Effector CD4-positive, alpha-beta T cell (primary cell): ENCODE results near the gene NEURL1B.
"Not testable (repeated sequence)": the region's sequence is repeated elsewhere in the genome, so short reads cannot be mapped to it uniquely, and the experiment has no call there.

Source experiments
- DNase-seq: peaks from one replicate; pipeline ENCODE4 v3.0.0-alpha.2; 2020

The NEURL1B gene

DNA sequence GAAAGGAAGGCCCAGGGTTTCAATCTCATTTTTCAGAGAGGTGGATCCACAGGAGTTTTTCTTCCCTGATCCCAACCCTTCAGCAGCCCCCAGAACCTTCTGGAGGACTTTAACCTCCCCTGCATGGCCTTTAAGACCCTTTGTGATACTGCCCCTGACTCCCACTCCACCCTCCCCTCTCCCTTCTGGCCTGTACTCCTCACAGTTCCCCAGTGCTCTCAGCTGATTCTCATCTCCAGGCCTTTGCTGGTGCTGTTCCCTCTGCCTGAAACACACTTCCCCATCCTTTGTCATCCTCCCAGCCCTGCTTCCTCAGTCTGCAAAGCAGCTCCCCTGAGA lies 18.5 kb downstream of the NEURL1B start:
- DNase-seq, result no peak

DNA sequence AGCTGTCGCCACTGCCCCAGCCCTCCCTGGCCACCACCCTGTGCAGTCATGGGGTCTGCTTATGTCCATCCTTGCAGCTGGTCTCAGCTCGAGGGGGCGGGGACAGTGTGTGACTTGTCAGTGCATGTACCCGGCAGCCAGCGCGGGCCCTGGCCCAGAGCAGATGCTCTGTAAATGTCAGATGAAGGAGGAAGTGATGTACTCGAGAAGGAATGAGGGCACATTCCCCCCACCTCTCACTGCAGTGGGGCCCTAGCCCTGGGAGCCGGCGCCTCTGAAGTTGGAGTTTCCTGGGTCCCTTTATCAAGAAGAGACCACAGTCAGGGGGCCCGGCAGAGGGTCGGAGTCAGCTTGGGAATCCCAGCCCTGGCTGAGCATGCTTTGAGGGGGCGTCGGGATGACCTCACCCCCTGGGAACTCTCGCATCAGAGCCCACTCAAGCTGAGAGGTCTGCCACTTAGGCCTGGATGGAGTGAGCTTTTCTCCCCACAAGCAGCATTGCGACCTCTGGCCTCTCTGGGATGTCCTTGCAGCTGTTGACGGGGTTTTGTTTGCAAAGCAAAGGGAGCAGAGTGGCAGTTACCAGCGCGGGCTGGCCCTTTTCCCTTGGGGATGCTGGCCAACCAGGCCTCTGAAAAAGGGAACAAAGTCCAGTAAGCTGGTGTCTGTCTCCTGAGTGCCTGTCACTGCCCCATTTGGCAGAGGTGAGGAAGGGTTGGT lies 19.0 kb downstream of the NEURL1B start:
- no peak for DNase-seq

DNA sequence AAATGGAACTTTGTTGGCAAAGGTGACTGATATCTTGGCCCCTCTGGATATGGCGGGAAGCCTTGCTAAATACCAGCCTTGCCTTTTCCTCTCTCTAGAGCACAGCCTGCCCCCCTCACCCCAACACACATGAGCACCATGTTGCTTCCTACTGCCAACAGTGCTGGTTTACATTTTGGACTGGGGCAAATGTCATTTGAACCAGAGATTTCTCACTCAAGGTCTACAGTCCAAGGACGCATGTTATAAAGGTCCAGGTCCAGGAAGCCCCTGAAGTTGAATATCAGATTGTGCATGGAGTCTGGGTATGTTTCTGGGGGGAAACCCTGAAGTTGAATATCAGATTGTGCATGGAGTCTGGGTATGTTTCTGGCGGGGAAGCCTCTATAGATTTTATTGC lies 19.9 kb downstream of the NEURL1B start:
- DNase-seq, result no peak

DNA sequence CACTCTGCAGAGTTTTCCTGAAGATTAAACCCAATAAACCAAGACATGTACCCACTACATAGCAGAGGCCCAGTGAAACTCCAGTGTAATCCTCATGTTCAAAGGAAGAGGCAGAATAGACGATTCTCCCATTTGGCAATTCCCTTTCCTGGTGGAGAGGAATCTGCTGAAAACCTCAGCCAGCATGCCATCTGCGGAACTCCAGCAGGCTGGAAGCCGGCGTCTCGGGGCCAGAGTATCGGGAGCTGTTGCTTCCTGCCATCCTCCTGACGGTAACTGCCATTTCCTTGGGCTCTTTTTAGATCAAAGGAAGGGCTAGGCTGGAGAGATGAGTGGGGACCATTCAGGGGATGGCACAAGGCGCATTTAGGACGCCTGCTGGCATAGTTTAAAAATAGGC lies 20.5 kb downstream of the NEURL1B start:
- DNase-seq, result no peak

DNA sequence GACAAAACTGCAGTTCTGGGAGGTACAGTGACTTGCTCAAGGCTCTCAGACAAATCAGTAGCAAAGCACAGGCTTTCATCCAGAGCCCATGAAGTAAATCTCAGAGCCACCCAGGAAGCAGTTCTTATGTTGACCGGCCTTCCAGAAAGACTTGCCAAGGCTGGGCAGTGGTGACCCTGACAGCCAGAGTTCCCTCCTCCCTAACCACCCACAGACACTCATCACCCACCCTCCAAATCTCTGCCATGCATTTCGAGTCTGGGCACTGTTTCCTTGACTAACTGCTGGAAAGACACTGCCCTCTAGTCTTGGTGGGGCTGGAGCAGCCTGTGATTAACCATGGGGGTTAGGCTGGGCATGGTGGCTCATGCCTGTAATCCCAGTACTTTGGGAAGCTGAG lies 21.5 kb downstream of the NEURL1B start:
- DNase-seq, result no peak

DNA sequence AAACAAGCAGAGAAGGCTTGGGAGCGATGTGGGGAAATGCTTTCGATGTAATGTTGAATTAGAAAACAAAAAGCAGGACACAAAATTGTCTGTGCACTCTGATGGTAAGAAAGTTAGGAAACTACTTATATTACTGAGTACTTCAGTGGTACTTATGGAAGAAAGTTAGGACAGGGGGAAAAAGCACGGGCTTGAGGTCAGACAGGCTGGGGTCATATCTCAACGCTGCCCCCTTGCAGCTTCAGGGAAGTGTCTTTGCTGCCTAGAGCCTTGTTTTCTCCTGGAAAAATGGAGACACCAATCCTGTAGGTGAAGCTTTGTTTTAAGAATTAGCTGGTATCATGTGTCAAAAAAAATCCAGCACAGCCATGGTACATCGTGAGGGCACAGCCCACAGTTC lies 23.0 kb downstream of the NEURL1B start:
- no peak for DNase-seq

DNA sequence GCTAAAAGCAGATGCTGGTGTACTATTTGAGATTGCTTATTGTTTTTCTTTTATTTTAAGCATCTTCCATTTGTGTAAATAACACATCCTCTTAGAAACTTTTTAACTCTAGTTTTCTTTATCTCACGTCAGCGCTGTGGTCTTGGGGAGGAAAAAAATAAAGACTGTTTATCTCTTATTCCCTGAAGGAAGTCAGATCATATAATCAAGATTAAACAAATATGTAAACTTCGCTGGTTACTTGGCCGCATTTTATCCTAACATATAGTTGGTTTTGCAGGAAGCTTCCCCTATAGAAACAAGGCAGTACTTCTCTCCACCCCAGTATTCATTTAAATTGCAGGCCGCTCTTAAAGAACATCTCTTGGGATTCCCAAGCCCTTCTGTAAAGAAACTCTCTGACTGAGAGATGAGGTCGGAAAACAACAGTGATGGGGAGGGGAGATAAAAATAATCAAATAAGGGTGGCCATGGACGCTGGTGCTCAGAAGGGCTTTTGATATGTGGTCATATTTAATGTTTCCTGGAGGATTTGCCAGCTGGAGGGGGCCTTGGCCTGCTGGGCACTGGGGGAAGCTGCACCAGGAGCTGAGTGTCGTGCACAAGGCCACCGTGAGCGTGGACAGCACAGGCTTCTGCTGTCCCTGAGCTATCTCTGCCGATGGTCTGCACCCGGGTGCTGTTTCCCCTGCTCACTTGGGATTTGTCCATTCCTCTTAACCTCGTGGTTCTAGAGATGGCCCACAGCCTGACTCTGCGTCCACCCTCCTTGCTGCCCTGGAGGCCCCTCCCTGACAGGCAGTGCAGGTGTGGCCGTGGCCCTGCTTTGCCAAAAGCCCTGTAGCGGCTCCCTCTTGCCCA lies 23.8 kb downstream of the NEURL1B start:
- DNase-seq, result no peak

DNA sequence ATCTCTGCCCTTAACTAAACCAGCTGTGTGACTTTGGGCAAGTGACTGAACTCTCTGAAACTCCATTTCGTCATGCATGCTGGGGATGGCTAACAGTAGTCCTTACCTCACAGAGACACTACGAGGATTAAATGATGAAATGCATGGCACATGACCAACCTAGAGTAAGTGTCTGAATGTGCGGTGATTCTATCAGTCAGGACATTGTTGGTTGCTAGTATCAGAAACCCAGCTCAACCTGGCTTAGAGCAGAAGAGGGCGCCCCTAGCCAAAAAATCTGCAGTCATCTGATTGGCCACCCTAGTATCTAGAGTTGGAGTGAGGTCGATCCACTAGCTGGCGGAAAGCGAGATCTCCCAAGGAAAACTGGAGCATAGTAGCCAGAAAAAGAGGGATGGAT lies 25.2 kb downstream of the NEURL1B start:
- no peak for DNase-seq

DNA sequence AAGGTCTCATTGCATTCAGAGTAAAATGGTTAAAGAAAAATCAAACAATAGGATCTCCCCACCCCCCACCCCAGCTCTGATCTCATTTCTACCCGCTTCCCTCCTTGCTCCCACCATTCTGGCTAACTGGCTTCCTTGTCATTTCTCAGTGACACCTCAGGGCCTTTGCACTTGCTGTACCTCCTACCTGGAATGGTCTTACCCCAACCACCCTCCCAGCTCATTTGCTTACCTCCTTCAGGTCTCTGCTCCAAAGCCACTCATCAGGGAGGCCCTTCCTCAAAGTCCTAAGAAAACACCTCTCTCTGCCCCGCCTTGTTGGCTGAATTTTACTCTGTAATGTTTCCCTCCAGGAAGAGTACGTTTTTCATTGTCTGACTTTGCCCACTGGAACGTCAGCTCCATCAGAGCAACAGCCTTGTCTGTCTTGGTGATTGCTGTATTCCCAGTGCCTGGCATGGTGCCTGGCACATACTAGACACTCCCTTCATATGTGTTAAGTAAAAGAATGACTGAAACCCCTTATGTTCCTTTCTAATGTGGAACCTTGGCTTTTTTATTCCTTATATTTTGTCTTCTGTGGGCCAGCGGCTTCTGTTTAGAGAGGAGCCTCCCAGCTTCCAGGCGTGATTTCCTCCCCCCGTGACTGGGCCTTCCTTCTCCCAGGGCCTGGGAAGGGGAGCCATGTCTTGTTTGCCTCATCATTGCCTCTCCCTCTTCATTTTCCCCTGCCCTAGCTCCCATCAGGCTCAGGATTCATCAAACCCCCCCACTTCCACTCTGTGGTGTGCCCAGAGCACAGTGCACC lies 26.9 kb downstream of the NEURL1B start:
- no peak for DNase-seq

DNA sequence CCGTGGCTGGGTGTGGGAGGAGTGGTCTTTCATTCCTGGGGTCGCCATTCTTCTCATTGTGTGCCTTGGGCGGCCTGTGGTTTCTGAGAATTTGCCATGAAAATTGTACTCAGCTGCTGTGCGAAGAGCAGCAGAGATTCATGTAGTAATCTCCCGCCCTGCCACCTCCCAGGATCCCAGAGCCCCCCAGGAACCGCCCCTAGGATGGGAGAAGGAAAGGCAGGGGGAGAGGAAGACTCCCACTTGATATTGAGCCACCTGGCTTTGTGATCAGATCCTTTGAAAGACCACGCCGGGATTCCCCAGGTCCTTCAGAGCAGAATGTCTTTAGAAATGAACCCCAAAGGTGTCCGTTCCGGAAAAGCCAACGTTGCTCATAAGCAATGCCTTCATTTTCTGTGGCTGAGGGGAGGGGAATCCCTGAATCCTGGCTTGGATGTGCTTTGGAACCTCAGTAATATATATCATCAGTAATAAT lies 27.6 kb downstream of the NEURL1B start:
- DNase-seq, result no peak

DNA sequence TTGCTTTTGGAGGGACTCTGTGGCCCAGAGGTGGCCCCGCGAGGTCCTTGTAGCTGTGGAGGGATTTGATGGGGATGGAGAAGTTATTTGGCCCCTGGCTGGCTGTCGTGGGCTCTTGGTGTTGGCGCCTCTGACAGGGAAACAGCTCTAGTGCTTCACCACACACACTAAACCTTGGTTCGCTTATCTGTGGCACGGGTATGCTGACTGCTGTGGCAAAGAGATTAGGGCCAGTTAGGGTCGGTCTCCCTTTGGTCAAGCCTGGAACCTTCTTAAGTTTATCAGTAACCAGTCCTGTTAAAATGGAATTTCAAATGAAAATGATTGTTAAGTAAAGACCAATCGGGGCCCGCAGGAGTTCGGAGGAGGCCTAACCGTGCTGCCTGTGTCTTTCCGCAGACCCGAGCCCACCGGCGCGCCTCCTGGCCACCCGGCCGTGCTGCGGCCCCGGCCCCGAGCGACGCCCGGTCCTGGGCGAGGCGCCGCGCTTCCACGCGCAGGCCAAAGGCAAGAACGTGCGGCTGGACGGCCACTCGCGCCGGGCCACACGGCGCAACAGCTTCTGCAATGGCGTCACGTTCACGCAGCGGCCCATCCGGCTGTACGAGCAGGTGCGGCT lies 28.4 kb downstream of the NEURL1B start:
- no peak for DNase-seq

DNA sequence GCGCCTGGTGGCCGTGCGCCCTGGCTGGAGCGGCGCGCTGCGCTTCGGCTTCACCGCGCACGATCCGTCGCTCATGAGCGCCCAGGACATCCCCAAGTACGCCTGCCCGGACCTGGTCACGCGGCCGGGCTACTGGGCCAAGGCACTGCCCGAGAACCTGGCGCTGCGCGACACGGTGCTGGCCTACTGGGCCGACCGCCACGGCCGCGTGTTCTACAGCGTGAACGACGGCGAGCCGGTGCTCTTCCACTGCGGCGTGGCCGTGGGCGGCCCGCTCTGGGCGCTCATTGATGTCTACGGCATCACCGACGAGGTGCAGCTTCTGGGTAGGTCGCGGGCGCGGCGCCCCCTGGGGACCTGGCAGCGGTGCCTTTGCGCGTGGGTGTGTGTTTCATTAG lies 28.9 kb downstream of the NEURL1B start:
- no peak for DNase-seq

DNA sequence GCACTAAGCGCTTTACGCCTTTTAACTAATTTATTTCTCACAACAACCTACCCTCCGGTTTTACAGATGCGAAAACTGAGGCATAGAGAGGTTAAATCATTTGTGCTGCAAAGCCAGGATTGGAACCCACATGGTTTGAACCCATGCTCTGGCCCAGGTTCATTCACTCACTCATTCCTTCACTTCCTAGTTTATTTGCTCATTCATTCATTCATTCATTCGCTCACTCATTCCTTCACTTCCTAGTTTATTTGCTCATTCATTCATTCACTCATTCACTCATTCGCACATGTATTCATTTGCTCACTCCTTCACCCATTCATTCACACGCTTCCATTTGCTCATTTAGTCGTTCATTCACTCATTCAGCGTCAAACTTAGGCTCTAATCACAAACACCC lies 29.4 kb downstream of the NEURL1B start:
- no peak for DNase-seq

DNA sequence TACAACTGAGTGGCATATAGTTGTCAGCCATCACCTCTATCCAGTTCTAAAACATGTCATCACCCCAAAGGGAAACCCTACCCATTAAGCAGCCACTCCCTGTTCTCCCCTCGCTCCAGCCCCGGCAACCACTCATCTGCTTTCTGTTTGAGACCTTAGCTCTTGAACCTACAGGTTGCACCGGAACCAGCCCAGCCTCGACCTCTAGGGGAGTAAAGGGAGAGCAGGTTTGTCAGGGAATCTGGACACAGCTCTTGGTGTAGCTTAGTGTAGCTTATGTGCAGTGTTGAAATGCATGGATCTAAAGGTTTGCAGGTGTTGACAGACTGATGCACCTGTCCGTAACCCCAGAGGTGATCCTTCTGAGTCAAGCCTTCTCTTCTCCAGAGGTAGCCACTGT lies 30.0 kb downstream of the NEURL1B start:
- DNase-seq, result no peak

DNA sequence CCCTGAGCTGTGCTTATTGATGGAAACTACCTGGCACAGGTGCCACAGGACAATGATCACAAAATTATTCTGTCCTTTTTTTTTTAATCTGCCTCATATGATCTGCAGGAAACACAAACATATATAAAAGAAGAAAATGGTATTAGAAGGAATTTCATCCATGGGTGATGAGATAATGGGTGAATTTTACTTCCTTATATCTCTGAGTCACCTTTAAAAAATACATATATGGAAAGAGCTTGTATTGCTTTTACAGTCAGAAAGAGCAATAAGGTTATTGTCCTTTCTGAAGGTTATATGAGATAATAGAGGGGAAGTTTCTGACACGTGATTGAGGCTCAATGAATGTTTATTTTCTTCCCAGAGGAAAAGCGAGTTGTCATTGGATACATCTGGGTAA lies 31.6 kb downstream of the NEURL1B start:
- no peak for DNase-seq

DNA sequence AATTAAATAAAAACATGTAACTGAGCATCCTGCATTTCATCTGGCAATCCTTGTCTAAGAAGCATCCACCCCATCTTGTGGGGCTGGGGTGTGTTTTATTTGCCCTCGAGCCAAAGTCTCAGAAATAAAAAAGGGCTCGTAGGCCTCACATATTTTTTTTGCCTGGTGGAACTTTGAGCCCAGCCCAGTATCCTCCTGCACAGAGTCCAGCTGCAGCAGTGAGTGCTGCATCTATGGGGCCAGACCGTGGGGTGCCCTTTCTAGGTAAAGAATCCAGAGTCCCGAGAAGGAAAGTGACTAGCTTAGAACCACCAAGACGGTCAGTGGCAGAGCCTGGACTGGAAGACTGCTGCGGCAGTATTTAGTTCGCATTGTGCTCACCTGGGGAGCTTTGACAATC lies 33.1 kb downstream of the NEURL1B start:
- no peak for DNase-seq

DNA sequence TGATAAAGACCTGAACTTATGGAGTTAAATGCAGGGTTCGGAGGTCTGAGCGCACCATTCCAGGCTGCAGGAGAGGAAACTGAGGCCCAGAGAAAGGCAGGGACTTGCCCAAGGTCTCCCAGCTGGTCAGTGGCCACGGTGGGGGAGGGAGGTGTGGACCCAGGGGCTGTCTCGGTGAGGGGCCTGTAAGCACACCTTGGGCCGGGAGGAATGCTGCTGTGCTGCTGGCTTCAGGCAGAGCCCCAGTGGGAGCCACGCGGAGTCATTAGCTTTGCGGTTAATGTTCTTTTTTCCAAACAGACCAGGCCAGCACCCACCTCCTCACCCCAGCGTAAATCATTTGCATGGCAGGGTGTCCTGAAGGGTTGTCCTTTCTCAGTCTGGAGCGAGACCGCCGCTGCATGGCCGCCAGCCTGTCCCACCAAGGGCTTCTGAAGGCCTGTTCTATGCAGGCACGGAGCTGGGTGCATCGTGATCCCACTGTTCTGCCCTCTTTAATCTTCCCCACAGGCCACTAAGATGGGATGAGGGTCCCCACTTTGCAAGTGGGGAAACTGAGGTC lies 35.9 kb downstream of the NEURL1B start:
- DNase-seq, result no peak

DNA sequence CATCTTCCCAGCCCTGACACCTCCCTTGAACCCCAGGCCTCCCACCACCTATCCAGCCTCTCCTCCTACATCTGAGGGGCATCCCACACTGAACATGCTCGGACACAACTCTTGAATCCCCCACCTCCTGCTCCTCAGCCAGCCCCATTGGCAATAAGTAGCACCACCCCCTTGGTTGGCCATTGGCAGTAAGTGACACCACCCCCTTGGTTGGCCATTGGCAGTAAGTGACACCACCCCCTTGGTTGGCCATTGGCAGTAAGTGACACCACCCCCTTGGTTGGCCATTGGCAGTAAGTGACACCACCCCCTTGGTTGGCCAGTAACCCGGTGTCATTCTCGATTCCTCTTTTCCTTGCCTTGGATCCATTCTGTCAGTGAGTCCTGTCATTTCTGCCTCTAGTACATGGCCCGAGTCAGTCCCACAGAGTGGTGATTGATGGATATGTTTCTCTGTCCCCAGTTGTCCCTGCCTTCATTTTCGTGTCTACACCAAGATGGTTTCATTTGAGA lies 37.4 kb downstream of the NEURL1B start:
- not testable (repeated sequence) for DNase-seq

DNA sequence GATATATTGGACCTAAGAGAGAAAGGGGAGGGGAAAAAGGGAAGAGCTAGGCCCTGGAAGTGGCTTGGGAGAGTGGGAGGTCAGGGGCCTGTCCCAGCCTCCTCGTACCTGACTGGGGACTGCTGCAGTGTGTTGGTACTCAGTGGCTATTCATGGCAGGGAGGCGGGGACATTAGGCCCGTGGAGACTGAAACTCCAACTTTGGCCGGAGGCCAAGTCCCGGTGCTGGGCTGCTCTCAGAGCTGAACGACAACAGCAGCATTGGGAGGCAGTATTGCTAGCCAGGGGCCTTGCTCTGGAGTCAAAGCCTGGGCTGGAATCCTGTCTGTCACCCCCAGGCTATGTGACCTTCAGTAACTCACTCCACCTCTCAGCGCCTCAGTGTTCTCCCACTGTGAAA lies 37.8 kb downstream of the NEURL1B start:
- no peak for DNase-seq

DNA sequence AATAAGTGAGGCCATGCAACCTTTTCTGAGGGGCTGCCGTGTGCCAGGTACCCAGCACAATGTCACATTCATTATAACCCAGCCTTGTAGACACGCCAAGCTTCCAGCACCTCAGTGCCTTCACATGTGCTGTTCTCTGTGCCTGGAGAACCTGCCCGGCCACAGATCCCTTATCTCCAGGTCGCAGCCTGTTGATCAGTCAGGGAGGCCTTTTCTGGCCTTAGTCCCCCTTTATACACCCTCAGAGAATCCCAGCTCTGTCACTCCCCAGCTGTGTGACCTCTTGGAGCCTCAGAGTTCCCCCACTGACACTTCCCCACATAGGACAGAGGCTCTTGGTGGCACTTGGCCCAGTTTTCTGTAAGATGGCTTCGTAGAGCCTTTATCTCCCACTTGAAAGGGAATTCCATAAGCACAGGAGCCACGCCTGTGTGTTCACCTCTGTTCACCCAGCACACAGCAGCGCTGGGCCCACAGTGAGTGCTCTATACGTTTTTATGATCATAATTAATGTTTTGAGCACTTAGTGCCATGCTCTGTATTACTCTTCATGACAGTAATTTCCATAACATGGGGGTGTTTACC lies 38.7 kb downstream of the NEURL1B start:
- DNase-seq, result no peak

DNA sequence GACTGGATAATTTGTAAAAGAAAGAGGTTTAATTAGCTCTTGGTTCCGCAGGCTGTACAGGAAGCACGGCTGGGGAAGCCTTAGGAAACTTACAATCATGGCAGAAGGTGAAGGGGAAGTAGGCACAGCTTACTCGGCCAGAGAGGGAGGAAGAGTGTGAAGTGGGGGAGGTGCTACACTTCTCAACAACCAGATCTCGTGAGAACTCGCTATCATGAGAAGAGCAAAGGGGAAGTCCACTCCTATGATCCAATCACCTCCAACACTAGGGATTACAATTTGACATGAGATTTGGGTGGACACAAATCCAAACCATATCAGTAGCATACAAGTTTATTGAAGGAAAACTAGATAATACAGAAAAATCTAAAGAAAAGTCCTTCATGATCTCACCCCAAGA lies 39.9 kb downstream of the NEURL1B start:
- DNase-seq, result no peak

DNA sequence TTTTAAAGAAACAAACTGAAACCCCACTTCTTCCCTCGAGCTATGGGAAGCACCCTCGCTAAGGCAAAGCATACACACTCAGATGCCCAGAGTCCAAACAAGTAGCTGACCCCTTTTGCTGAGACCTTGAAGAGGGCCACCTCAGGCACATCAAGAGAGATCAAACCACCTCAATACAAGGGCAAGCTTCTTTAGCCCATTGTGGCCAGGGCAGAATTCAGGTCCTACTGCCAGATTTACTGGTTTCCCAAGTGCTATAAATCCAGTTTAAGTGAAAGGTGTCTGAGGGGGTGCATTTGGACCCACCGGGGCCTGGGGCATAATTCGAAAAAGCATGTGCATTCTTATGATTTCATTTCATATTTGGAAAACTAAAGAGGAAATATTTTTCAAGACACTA lies 40.4 kb downstream of the NEURL1B start:
- DNase-seq, result no peak
